Activated CD4-positive, alpha-beta T cell treated with anti-CD3 and anti-CD28 coated beads, Interleukin-2, amount 50 U/mL, for 1 hour (primary cell): ENCODE results near the gene VSNL1.
"Not testable (repeated sequence)": the region's sequence is repeated elsewhere in the genome, so short reads cannot be mapped to it uniquely, and the experiment has no call there.

Experiments used
- DNase-seq: peaks from one replicate; pipeline ENCODE4 v3.0.0-alpha.2; 2020

The VSNL1 gene

DNA sequence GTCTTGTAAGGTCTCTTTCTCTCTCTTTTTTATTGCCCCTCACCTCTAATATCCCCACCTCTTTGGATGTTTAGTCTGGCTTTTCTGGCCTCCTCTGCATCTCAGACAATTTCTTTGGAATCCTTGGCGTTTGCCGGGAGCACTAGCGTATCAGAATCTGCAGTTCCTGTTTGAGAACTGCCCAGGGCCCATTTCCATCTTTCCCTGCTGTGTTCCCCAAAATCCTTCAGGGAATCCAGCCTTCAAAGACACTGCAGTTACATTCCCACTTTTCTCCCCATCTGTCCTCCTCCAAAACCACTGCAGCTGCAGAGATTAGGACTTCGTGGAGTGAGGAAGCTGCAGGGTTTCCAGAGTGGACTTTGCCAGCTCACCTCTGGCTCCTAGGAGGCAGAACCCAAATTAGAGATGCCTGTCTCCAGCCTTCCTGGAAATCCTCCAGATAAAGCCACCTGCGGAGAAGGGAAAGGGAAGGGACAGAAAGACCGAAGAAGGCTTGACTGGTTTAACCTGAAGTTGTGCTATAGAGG is 2.7 kb downstream of the VSNL1 start:
- DNase-seq, result no peak

DNA sequence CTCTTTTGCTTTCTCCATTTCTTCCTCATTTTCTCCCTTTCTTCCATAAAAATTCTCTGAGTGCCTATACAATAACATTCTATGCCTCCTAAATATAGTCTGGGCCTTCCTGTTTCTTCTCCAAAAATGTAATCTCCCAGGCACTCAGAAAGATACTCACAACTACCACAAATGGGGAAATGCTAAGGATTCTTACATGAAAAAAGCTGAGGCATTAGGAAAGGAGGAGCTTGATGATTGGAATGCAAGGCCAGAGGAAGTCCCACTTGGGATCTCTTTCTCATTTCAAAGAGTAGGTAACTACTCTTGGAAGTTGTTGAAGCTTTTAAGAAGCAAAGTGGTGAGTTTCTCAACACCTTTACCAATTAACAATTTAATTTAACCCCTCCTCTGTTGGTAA is 3.4 kb downstream of the VSNL1 start:
- no peak for DNase-seq

DNA sequence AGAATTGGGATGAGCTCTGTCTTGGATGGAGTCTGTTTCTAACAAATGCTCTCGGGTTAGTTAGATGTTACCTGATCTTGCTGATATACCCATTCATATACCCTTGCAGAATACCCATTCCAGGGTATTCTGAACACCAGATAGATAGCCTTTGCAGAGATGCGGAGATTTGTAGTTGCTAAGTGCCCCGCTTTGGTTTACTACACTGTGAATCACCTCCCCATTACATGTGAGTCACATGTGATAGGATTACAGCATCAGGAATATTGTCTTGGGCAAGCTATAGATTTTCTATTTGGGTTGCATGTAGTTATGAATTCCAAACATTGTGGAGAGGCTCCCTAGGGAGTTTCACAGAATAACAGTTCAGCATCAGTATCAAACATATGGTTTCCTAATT is 3.8 kb downstream of the VSNL1 start:
- no peak for DNase-seq

DNA sequence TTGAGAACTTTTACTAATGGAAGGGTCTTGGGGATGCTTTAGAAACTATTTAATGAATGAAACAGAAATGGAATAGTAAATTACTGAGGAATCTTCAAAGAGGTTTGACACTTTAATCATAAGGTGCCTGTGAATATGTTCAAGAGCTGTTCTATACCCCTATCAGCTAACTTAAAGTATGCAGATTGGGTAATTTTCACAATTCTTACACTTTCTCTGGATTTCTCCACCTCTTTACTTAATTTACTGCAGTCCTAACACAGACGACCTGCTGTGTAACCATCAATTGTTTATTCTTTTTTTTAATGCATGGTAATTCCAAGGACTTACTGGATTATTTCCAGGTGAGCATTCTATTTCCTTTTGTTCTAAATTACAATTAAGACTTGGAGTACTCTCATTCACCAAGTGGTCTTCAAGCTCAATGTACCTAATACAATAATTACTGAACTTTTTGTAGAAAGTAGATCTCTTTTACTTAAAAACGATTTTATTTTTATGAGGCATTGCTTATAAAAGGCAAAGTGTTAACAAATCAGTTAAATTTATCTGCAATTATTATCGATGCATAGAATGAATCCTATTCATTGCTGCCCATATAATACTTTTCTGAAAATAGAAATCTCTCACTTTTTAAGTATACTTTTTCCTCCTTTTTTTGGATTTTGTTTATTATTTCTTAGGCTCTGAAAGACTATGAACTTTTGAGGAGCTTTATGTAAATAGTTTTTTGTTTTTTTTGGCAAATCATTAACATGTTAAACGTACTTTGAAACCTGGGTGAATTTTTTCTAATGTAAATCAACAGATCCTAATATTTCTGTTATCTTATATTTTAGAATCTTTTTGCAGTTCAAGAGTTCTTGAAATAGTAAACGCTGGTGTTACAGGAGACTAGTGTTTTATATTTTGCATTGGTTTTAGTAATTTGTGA is 5.5 kb downstream of the VSNL1 start:
- DNase-seq, result no peak

DNA sequence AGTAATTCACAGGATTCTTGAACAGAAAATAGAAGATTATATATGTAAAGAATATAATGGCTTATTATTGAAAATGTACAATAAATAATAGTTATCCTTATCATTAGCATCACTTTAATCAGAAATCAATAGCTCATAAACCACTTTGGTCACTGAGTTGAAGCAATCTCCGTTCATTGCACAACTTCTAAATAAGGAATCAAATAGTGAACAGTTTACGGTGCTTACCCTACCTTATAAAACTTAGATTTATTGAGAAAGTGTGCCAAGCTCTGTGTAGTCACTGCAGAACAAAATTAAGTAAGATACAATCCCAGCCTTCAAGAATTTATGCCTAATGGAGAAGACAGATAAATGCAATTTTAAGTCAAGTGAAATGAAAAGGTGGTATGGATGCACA is 6.7 kb downstream of the VSNL1 start:
- DNase-seq, result no peak

DNA sequence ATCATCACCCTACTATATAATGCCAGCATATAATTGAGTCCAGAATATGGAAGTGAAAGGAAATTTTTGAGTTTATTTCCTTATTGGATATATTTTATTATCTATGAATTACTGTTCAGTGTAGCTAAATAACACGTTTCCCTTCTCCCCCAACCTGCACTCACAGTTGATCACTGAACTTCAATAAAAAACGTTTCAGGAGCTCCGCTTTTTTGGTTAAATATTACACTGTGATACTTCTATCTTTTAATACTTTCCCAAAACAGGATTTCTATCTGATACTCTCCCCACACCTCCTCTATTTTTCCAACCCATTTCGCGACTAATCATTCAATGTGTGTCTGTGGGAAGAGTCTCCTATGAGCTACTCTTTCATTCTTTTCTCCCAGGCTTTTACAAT is 7.2 kb downstream of the VSNL1 start:
- DNase-seq, result no peak

DNA sequence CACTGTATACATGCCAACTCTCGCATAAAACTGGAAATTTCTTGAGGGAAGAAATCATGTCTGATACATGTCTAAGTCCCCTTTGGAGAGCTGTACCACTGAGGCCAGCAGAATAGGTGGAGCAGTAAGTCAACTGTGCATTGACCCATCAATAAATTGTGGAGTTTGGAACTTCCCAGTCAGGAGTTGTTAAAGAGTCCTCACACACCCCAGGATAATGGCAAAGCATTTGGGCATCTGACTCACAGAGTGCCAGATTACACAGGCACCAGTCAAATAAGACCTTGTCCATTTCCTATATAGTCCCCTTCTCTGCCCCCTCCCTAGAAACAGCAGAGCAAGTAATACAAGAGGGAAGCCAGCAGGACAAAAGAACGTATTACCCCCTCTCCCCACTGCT is 10.4 kb downstream of the VSNL1 start:
- no peak for DNase-seq

DNA sequence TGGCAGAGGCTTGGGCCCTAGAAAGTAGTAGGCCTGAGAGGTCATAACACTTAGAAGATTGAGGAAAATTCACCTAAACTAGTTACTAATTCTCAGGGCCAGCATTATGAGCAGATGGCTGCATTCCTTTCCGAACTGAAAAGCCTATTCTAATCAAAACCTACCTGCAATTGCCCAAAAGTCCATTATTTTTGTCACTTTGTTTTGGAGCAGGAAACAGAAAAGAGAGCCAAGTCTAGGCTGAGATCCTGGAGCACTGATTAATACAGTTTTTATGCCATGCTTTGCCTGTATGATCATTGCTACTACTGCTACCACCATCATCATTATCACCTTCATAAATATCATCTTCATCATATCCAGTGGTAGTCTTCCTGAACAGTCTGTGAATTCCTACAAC is 14.7 kb downstream of the VSNL1 start:
- DNase-seq, result no peak

DNA sequence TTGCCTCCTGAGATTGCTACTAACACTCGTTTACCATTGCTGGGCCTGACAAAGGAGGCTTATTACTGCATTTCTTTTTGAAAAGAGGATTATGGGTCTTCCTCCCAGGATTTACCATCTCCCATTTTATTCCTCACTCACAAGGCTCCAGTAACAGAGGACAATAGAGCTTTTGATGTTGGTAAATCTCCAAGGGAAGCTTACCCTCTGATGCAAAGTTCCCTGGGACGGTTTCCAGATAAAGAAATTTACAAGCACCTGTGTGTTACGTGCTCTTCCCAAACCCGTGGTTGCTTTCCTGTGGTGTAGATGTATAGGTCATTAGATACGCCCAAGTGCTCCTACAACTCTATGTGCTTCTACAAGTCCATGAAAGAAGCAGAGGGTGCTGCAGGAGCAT is 17.1 kb downstream of the VSNL1 start:
- no peak for DNase-seq

DNA sequence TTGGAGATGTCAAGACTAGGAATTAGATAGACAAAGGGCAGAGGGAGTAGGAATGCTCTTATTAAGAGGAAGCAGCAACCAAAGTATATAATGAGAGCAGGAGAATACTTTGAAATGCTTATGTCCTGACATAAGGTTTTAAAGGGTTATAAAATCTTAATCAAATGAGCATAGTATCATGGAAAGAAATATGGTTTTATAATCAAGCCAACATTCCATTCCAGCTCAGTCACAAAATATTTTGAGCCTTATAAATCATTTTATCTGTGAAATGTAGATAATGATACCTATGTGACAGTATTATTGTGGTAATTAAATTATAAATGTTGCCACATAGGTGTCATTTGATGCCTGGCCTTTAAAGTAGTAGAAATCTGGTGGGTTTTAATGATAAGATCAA is 17.6 kb downstream of the VSNL1 start:
- DNase-seq, result no peak

DNA sequence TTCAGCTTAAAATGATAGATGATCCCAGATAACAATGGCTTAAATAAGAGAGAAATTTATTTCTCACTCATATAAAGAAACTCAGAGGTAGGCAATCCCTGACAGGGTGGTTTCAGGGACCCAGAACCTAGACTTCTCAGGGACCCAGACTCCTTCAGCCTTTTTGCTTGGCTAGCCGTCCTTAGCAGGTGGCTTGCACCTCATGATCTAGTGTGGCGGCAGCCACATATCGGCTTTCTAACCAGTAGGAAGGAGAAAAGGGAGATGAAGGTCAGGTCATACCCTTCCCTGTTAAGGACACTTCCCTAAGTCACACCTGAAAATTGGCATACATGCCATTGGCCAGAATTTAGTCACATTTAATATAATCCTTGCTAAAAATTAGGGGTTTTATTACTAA is 18.4 kb downstream of the VSNL1 start:
- DNase-seq, result no peak

DNA sequence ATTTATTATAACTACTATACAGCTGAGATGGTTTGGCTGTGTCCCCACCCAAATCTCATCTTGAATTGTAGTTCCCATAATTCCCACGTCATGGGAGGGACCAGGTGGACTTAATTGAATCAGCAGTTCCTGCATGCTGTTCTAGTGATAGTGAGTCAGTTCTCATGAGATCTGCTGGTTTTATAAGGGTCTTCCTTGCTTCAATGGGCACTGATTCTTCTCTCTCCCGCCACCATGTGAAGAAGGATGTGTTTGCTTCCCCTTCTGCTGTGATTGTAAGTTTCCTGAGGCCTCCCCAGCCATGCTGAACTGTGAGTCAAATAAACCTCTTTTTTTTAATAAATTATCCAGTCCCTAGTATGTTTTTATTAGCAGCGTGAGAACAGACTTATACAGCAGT is 25.2 kb downstream of the VSNL1 start:
- DNase-seq, result not testable (repeated sequence)

DNA sequence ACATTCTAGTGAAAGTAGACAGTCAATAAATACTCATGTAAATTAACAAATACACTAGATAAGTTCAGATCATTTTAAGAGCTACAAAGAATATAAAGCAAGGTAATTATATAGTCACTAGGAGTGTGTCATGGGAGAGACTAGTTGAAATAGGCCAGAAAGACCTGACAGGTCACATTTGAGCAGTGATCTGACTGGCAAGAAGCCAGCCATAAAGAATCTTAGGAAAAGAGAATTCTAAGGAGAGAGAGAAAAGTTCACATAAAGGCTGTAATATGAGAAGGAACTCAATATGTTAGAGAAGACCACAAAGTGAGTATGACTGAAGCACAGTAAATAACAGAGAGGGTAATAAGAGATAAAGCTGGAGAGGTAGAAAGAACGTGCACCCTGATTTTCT is 31.2 kb downstream of the VSNL1 start:
- DNase-seq, result no peak

DNA sequence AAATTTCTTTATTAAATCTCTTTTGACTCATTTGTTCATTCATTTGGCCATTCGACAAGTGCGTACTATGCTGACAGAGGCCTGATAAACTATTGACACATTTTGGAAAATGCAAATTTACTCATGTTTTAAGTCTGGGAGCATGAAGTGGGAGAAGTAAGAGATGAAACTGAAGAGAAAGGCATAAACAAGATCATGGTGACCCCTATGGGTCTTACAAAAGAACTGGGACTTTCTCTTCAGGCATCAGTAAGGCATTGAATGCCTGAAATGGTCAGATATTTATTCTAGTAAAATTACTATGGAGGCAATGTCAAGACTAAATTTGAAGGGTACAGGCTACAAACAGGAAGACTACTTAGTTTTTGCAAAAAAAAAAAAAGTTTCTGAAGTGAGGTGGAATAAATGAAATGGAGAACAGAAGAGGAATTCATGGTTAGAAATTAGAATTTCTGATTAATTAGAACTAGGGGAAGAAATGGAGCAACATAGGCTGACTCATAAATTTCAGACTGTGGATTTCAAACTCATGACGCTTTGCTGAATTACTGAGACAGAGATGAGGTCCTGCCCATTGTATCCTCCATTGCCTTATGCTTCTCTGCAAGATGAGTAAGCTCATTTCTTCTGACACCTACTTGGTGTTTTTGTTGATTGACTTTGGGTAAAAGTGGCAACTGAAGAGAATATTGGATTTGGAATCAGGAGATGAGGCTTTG is 32.7 kb downstream of the VSNL1 start:
- DNase-seq, result no peak

DNA sequence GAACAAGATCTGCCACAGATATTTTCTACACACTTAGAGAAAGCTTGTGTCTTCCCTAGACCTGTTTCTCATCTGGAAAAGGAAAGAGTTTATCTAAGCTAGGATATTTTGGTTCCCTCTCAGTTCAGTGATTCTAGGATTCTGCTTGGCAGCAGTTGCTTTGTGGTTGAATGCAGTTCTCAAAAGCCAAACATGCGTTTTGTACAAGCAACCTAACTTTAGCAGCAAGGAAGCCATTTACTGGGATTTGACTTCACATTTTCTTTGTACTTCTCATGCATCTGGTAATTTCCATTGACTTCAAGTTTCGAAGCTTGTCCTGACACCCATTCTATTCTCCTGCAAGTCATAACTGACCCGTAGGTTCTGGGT is 33.3 kb downstream of the VSNL1 start:
- no peak for DNase-seq

DNA sequence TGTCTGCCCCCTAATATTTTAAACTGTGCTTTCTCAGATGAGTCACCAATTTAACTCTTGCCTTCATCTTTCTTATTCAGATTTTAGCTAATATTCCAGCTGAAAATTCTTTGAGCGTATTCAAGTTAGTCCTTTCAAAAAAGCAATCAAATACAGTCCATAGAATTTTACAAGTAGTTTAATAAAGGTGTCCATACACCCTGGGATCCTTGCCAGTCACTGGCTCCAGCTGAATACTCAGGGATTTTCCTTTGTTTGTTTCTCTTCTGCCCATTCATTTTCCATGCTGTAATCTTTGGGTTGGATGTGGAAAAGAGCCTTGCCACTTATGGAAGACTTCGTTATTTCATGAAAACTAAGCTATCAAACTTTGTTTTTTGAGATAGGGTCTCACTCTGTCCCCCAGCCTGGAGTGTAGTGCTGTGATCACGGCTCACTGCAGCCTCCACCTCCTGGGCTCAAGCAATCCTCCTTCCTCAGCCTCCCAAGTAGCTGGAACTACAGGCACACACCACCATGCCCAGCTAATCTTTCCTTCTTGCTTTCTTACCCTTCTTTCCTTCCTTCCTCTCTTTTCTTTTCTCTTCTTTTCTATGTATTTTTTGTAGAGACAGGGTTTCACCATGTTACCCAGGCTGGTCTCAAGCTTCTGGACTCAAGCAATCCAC is 34.0 kb downstream of the VSNL1 start:
- DNase-seq, result no peak

DNA sequence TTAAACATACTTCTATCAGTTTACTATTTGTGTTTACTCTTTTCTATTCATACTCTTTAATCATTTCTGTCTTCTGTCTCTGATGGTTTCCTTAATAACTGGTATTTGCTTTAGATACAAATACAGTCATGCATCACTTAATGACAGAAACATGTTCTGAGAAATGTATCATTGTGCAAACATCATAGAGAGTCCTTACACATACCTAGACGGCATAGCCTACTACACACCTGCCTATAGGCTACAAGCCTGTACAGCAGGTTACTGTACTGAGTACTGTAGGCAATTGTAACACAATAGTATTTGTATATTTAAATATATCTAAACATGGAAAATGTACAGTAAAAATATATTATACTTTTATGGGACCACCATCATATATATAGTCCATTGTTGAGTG is 36.3 kb downstream of the VSNL1 start:
- no peak for DNase-seq

DNA sequence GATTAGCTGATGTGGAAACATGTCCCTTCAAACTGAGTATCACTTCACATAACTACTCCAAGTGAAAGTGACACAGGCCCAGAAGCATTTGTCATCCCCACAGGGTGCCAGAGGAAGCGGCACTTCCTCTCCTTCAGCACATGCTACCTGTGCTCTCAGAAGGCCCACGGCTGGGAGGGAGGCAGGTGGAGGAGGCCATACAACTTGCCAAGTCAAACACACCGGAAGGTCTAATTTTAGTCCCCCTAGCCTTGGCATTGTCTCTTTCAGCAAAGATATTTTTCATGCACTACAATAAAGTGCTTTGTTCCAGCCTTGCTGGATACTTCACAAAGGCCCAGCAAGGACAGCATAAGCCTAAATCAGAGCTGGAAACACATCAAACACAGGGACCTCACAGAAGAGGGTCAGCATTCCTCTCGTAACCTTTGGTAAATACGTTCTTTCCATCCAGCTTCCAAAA is 38.0 kb downstream of the VSNL1 start:
- DNase-seq, result no peak

DNA sequence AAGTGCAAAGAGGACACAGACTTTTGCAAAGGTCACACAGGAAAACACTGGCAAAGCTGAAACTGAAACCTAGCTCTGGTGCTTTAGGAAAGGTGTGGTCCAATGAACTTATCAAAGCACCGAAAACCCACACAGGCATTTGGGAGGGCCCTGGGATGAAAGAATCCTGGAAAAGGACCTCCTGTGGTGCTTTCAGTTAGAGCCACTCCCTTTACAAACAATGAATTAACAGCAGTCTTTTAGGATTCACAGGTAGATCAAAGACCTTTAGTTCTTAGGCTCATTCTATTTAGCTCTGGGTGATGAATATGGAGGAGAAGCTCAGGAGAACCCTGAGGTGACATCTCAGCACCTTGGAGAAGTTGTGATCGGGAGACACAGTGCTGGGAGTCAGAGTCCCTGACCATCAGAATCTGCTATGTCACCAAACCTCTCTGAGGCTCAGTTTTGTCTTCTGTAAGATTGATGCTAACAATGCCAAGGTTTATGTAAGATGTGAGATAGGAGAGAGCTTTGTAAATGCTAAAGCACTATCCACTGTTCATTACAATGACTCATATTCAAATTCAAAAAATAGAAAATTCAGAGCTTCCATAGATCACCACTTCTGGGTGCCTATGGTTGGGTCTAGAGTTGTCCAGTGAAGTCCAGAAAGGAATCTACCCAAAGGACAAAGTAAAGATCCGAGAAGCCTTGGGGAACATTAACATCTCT is 39.3 kb downstream of the VSNL1 start:
- no peak for DNase-seq

DNA sequence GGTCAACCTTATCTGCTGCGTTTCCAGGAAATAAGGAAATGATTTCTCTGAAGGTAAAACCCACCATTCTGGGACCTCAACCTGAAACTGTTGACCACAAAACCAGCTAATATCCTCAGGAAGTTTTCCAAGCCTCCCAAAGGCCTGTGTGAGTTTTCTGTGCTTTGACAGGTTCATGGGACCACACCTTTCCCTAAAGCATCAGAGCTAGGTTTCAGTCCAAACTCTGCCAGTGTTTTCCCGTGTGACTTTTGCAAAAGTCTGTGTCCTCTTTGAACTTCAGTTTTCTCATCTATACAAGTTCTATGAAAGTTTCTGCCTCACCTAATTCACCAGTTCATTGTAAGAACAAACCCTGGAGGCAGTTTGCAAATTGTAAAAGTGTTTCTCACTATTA is 39.8 kb downstream of the VSNL1 start:
- no peak for DNase-seq

DNA sequence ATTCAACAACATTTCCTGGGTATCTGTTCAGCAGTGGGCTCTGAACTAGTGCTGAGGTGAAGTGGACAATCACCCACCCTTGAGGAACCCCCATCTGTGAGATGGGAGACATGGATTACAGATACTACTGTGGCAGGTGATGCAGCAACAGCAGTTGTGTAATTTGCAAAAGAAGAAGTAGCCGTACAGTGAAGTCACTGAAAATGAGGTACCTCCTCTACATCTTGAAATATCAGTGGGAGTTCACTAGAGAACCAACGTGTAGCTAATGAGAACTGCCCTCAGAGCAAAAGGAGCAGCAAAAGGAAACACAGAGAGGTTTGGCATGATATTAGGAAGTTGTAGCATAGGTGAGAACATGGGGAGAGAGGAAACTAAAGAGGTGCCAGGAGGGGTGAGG is 41.3 kb downstream of the VSNL1 start:
- DNase-seq, result no peak

DNA sequence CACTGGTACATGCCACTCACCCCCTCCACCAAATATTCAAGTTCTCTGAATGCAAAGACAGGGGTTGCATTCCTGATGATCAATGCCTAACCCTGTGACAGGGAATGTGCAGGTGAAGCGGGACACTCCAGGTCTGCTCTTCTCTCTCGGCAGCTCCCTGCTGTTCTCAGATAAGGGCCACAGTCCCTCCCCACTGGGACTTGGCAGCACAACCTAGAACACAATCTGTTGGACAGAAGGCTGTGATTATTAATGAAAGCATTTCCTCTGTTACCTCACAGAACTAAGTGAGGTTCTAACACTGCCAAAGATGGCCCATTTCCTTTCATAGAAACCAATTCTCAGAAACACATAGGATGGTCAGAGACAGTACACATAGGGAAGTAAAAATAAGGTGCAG is 42.7 kb downstream of the VSNL1 start:
- DNase-seq, result no peak

DNA sequence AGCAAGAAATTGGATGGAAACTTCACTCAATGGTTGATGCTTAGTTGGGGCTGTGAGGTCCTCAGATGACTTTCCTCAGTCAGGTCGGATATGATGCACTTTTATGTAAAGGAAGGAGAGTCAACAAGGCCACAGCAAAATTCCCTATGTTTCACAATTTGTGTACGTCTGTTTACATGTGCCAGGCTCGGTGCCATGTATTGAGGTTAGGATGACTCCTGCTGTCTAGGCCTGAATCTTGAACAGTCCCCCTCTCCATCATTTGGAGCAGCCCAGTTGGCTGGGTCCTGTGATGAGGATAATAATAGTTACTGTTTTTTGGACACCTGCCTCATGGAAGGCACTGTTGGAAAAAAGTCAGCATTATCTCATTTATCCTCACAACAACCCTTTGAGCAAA is 43.1 kb downstream of the VSNL1 start:
- no peak for DNase-seq
